B cell (primary cell): Measurements from ENCODE around the gene BACH2. TPM values are rescaled to one million over a fixed set of nuclear protein-coding genes. Genes with fewer than 3 reads are reported as not detected.
"Not testable (repeated sequence)": the region's sequence is repeated elsewhere in the genome, so short reads cannot be mapped to it uniquely, and the experiment has no call there.

Source experiments
- ATAC-seq: fragments of 200-7000 bp; cut with Tn5 transposase; one replicate; pipeline ENCODE4 v1.10.0; 2021; ENCODE audit warnings: low read depth, mild to moderate bottlenecking, moderate number of reproducible peaks, moderate library complexity
- CTCF ChIA-PET: fragments of 350-600 bp; sonication (Branson Sonifier 250); formaldehyde crosslinking; loops from one replicate; lab custom pipeline; 2021; ENCODE audit warnings: antibody characterized with exemption, inconsistent platforms; lab: Charles Lee
- POLR2A ChIA-PET: fragments of 350-600 bp; sonication (Branson Sonifier 250); formaldehyde crosslinking; loops from one replicate; lab custom pipeline; 2021; ENCODE audit warnings: antibody characterized with exemption; lab: Charles Lee
- DNase-seq: peaks from one replicate; pipeline ENCODE4 v3.0.0; 2013
- H2AFZ ChIP-seq: 2 replicates; pipeline ENCODE4 v1.6.1; 2012; ENCODE audit warnings: mild to moderate bottlenecking, low read depth, low read length; ENCODE audit not compliant: insufficient read depth, poor library complexity, severe bottlenecking
- H3K27ac ChIP-seq, 2 donors: 1 replicate in 1 of 2; 2 replicates in 1 of 2; pipeline ENCODE4 v1.5.1; 2012 to 2013; ENCODE audit warnings: low read length in 2 of 2, mild to moderate bottlenecking in 2 of 2, moderate library complexity in 1 of 2
- H3K27me3 ChIP-seq, 4 experiments: fragments of 200-600 bp in 1 of 4; sonication (generic) in 1 of 4; replicated peaks in 1 of 4; 1 replicate in 2 of 4; 2 replicates in 2 of 4; pipeline versions ENCODE4 v1.6.1 to v1.7.0; 2013 to 2016; ENCODE audit warnings: low read length in 3 of 4, mild to moderate bottlenecking in 2 of 4, mixed read lengths in 1 of 4, moderate library complexity in 1 of 4; ENCODE audit not compliant: insufficient read depth in 4 of 4, control insufficient read depth in 3 of 4; ENCODE audit errors: control extremely low read depth in 1 of 4
- H3K36me3 ChIP-seq, 2 experiments: replicated peaks in 1 of 2; 1 replicate in 1 of 2; 2 replicates in 1 of 2; pipeline versions ENCODE4 v1.6.1 to v1.7.1; 2013; ENCODE audit warnings: low read length in 1 of 2; ENCODE audit not compliant: insufficient read depth in 2 of 2, control insufficient read depth in 1 of 2; ENCODE audit errors: control extremely low read depth in 1 of 2, extremely low read depth in 1 of 2
- H3K4me1 ChIP-seq, 2 donors: fragments of 200-600 bp in 1 of 2; sonication (generic) in 1 of 2; 1 replicate in 1 of 2; 2 replicates in 1 of 2; pipeline versions ENCODE4 v1.5.1 to v1.6.1; 2013 to 2017; ENCODE audit warnings: low read length in 2 of 2; ENCODE audit not compliant: control insufficient read depth in 2 of 2, insufficient read depth in 2 of 2
- H3K4me2 ChIP-seq: replicated peaks from 2 replicates; pipeline ENCODE3; 2012; ENCODE audit warnings: mild to moderate bottlenecking, low read depth, low read length; ENCODE audit not compliant: poor library complexity, severe bottlenecking
- H3K4me3 ChIP-seq, 5 experiments: fragments of 200-600 bp in 1 of 5; sonication (generic) in 1 of 5; 1 replicate in 3 of 5; 2 replicates in 2 of 5; pipeline versions ENCODE4 v1.5.1 to v1.7.0; 2011 to 2016; ENCODE audit warnings: low read length in 4 of 5, mild to moderate bottlenecking in 4 of 5, low read depth in 2 of 5, control low read depth in 1 of 5, moderate library complexity in 1 of 5; ENCODE audit not compliant: insufficient read depth in 1 of 5; ENCODE audit errors: control extremely low read depth in 1 of 5, extremely low read depth in 1 of 5
- H3K79me2 ChIP-seq: fragments of 200-600 bp; sonication (generic); one replicate; pipeline ENCODE4 v1.6.0; 2016; ENCODE audit warnings: low read length; ENCODE audit not compliant: control insufficient read depth, insufficient read depth
- H3K9ac ChIP-seq: fragments of 200-600 bp; sonication (generic); 2 replicates; pipeline ENCODE4 v1.6.1; 2017; ENCODE audit warnings: mild to moderate bottlenecking, low read length, moderate library complexity
- H3K9me3 ChIP-seq, 3 donors: one replicate each; pipeline versions ENCODE4 v1.6.1 to v1.7.1; 2013; ENCODE audit warnings: low read length in 2 of 3; ENCODE audit not compliant: control insufficient read depth in 2 of 3, insufficient read depth in 1 of 3; ENCODE audit errors: control extremely low read depth in 1 of 3
- H4K20me1 ChIP-seq: 2 replicates; pipeline ENCODE4 v1.6.0; 2012; ENCODE audit warnings: mild to moderate bottlenecking, low read length; ENCODE audit not compliant: insufficient read depth, control insufficient read depth, poor library complexity, severe bottlenecking
- H3K27ac Mint-ChIP-seq: one replicate; pipeline ENCODE4 v1.8.0; 2021; ENCODE audit warnings: mixed read lengths
- H3K27me3 Mint-ChIP-seq: one replicate; pipeline ENCODE4 v1.8.0; 2021; ENCODE audit warnings: mixed read lengths
- H3K4me1 Mint-ChIP-seq: one replicate; pipeline ENCODE4 v1.8.0; 2021; ENCODE audit warnings: mixed read lengths
- H3K4me3 Mint-ChIP-seq: one replicate; pipeline ENCODE4 v1.8.0; 2021; ENCODE audit warnings: mixed read lengths
- H3K9me3 Mint-ChIP-seq: one replicate; pipeline ENCODE4 v1.8.0; 2022; ENCODE audit warnings: mixed read lengths; ENCODE audit not compliant: insufficient read depth
- CTCF ChIP-seq: fragments of 200-600 bp; IDR thresholded peaks from one replicate; pipeline ENCODE4 v1.8.0; 2022; ENCODE audit warnings: antibody characterized with exemption, mild to moderate bottlenecking
- EZH2 ChIP-seq: IDR thresholded peaks from 2 replicates; pipeline ENCODE4 v1.6.1; 2012; ENCODE audit warnings: borderline replicate concordance, low read depth, mild to moderate bottlenecking, moderate library complexity, low read length; ENCODE audit not compliant: insufficient read depth, poor library complexity, severe bottlenecking
- WGBS: methylation state at CpG from one replicate; pipeline ENCODE4 v1.1.5; 2013; ENCODE audit warnings: missing lambda C conversion rate; ENCODE audit not compliant: insufficient coverage; 5-methylcytosine and 5-hydroxymethylcytosine counted together
- intact Hi-C: fragments of 100-400 bp; cut with micrococcal nuclease; formaldehyde crosslinking; loops from one replicate; pipeline ENCODE4 v1.10.0; 2022
- polyA plus RNA-seq: library from polyadenylated mRNA; depleted of rRNA; stranded (reverse); fragments of >200 nt; gene quantifications from 2 replicates; pipeline ENCODE4 v1.2.3, GENCODE V29; 2012
- total RNA-seq, 2 donors: library from RNA; stranded (reverse); fragments of 120-200 nt in 1 of 2; gene quantifications; 1 replicate in 1 of 2; 2 replicates in 1 of 2; pipeline versions ENCODE4 v1.2.3 to v1.2.4, GENCODE V29; 2013 to 2022

Gene BACH2
- total and polyA plus RNA-seq, 2 donors (not counting 1 experiment from before 2014, with no cell fraction given), result 41.1 to 235 TPM

DNA sequence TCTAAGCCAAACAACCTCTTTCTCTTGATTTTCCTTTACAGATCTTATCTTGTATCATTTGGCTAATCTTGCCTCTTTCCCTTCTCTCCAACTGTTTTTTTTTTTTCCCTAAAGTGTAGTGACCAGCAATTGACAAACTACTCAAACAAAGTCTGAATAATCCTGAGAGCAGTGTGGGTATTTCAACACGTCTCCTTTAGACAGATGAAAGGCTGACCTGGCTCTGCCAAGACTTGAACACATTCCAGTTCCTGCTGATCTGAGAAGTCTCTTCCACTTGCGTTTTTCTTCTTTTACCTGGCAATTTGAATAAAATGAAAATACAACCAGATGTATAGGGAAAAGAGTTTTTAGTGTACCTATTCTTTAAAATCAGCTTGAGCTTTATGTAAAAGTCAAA, 234.0 kb downstream of the BACH2 start:
- Histone ChIP-seq H3K4me2 (no peak overlapping the region), H2AFZ (no peak overlapping the region), H3K36me3 (peaks cover 8 to 51% of the 10 kb centered on the region in 2 experiments), H3K9ac (no peak overlapping the region), H3K27ac (peak overlapping the region in 1 of 2 donors; percentile 30), H4K20me1 (peaks cover 79% of the 10 kb centered on the region), H3K4me1 (peaks cover 0 to 3% of the 10 kb centered on the region in 2 donors), H3K79me2 (peaks cover 79% of the 10 kb centered on the region), H3K27me3 (no peaks in the 10 kb centered on the region), H3K9me3 (no peaks in the 10 kb centered on the region), H3K4me3 (no peak overlapping the region)
- Mint-ChIP-seq H3K27me3 (no peaks in the 10 kb centered on the region), H3K4me3 (no peak overlapping the region), H3K27ac (no peak overlapping the region), H3K9me3 (peaks cover 2% of the 10 kb centered on the region), H3K4me1 (peaks cover 43% of the 10 kb centered on the region)
- no peak for TF ChIP-seq EZH2
- TF ChIP-seq CTCF, result no peak
- intact Hi-C loops, result no loop called here
- DNase-seq, result no peak
- ChIA-PET CTCF (interaction anchor here (1.0 kb wide), 1 partner anchor 10 kb away, joined by 3 read pairs; no protein-coding TSS in a partner anchor), POLR2A (no interaction called here)
- WGBS, result 80% methylated on average over 1 of the region's 2 CpGs
- ATAC-seq, result no peak

GRCh38 chr6:90062051-90062450, 234.6 kb downstream of the BACH2 start:
- peaks cover 73% of the 10 kb centered on the region for H4K20me1 ChIP-seq
- no peaks in the 10 kb centered on the region for H3K9me3 ChIP-seq
- no peaks in the 10 kb centered on the region for H3K27me3 ChIP-seq
- no peaks in the 10 kb centered on the region for H3K27me3 Mint-ChIP-seq
- H3K4me1 Mint-ChIP-seq, result peaks cover 41% of the 10 kb centered on the region
- CTCF ChIA-PET, result interaction anchor here (1.0 kb wide), 2 partner anchors 11 to 122 kb away, joined by 3 read pairs; no protein-coding TSS in a partner anchor
- H3K36me3 ChIP-seq, result peaks cover 8 to 45% of the 10 kb centered on the region in 2 experiments
- no peak overlapping the region for H3K9ac ChIP-seq
- ATAC-seq (no peak), DNase-seq (no peak)
- WGBS, result no CpG with 5 or more reads among the region's 4 CpGs
- TF ChIP-seq EZH2, result no peak
- no peak for TF ChIP-seq CTCF
- no peak overlapping the region for H3K4me3 Mint-ChIP-seq
- H3K27ac Mint-ChIP-seq, result no peak overlapping the region
- no peak overlapping the region for H2AFZ ChIP-seq
- intact Hi-C loops, result no loop called here
- H3K9me3 Mint-ChIP-seq, result peaks cover 2% of the 10 kb centered on the region
- H3K79me2 ChIP-seq, result peaks cover 73% of the 10 kb centered on the region
- no peak overlapping the region for H3K4me3 ChIP-seq
- POLR2A ChIA-PET, result interaction anchor here (1.0 kb wide), 1 partner anchor 22 kb away, joined by 3 read pairs; no protein-coding TSS in a partner anchor
- H3K4me2 ChIP-seq, result no peak overlapping the region
- peaks cover 0 to 3% of the 10 kb centered on the region in 2 donors for H3K4me1 ChIP-seq
- H3K27ac ChIP-seq, result no peak overlapping the region

- H3K9ac ChIP-seq, H3K4me2 ChIP-seq, H3K9me3 ChIP-seq, intact Hi-C loops, H3K4me3 ChIP-seq, H3K4me3 Mint-ChIP-seq, H3K27me3 ChIP-seq, H2AFZ ChIP-seq, DNase-seq, H3K27ac ChIP-seq, H3K4me1 ChIP-seq, H3K27ac Mint-ChIP-seq, POLR2A ChIA-PET, H3K9me3 Mint-ChIP-seq, ATAC-seq, H3K27me3 Mint-ChIP-seq, CTCF ChIA-PET: not testable (repeated sequence)
- Histone ChIP-seq H3K36me3 (peaks cover 8 to 27% of the 10 kb centered on the region in 2 experiments), H4K20me1 (peaks cover 51% of the 10 kb centered on the region), H3K79me2 (peaks cover 53% of the 10 kb centered on the region)
- H3K4me1 Mint-ChIP-seq, result peaks cover 26% of the 10 kb centered on the region
- 100% methylated on average over 1 of the region's 3 CpGs for WGBS
These were observed 237.5 kb downstream of the BACH2 start for GRCh38 chr6:90059178-90059577.
